Neuron (in vitro differentiated cells): Measurements from ENCODE around the gene RCSD1.

Experiments used
- H2AFZ ChIP-seq: one replicate; pipeline ENCODE4 v1.6.1; 2013; ENCODE audit warnings: low read depth, mild to moderate bottlenecking, inconsistent platforms, low read length, moderate library complexity
- H3K27me3 ChIP-seq: one replicate; pipeline ENCODE4 v1.6.1; 2013; ENCODE audit warnings: low read length; ENCODE audit not compliant: insufficient read depth
- H3K36me3 ChIP-seq: one replicate; pipeline ENCODE4 v1.6.1; 2013; ENCODE audit warnings: low read length; ENCODE audit not compliant: insufficient read depth
- H3K4me1 ChIP-seq: one replicate; pipeline ENCODE4 v1.6.1; 2013; ENCODE audit warnings: low read length; ENCODE audit not compliant: insufficient read depth
- H3K4me3 ChIP-seq: 2 replicates; pipeline ENCODE4 v1.5.1; 2013; ENCODE audit warnings: mild to moderate bottlenecking, low read length, moderate library complexity
- H3K9me3 ChIP-seq: one replicate; pipeline ENCODE4 v1.6.1; 2013; ENCODE audit warnings: low read length

Gene RCSD1

DNA sequence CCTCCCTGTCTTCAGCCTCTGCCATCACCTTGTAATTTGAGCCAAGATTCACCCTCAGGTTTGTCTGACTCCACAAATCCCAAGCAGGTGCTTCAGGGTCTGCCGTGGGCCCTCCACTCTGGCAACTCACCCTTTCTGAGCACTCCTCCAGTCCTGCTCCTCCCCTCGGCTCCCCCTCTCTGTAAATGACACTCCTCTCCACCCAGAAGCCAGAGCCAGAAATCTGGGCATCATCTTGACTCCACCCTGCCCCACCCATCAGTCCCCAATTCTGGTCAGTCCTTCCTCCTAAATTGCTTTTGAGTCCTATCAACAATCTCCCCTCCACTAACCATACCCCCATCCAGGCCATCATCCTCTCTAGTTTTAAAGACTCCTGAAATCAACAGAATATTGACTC is 40.5 kb downstream of the RCSD1 start:
- peaks cover 4% of the 10 kb centered on the region for H3K27me3 ChIP-seq
- H3K36me3 ChIP-seq, result no peaks in the 10 kb centered on the region
- no peak overlapping the region for H3K4me3 ChIP-seq
- no peak overlapping the region for H2AFZ ChIP-seq
- H3K9me3 ChIP-seq, result no peaks in the 10 kb centered on the region
- no peaks in the 10 kb centered on the region for H3K4me1 ChIP-seq

DNA sequence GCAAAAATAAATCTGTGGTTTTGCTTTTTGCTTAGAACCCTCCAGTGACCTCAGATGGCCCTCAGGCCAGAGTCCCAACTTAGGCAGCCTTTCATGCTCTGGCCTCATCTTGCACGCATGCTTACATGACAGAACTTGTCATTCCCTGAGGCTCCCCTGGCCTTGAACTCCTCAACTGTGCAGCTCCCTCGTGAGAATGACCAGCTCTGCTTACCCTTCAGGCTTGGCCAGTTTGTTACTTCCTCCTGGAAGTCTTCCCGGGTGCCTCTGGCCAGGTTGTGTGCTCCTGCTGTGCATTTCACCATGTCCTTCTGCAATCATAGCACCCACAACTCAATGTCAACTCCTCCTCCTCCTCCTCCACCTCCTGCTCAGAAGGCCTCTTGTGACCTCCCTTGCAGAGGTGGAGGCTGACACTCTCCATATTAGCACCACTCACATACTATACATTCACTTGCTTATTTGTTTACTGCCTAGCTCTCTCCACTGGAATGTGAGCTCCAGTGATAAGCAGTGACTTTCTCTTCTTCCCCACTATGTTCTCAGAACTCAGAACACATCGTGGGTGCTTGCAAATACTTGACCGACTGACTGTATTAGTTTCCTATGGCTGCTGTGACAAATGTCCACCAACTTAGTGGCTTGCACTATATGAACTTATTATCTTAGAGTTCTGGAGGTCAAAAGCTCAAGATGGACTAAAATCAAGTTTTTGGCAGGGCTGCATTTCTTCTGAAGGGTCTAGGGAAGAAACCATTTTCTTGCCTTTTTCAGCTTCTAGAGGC is 41.9 kb downstream of the RCSD1 start:
- peaks cover 13% of the 10 kb centered on the region for H3K27me3 ChIP-seq
- H2AFZ ChIP-seq, result no peak overlapping the region
- no peak overlapping the region for H3K4me3 ChIP-seq
- no peaks in the 10 kb centered on the region for H3K9me3 ChIP-seq
- H3K36me3 ChIP-seq, result no peaks in the 10 kb centered on the region
- no peaks in the 10 kb centered on the region for H3K4me1 ChIP-seq

DNA sequence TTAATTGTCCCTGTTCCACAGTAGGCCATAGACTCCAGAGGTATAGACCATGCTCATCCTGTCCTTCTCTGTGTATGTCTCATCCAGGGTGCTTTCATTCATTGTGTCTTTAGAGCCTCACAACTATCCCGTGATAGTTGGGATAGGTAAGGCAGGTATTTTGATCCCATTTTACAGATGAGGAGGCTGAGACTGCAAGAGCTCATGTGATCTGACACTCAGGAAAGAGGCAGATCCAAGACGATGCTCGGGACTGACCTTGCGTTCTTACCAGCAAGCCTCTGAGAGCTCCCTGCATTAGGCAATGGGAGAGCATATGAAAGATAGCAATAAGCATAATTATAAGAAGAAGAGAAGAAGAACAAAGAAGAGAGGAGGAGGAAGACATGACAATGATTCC is 42.8 kb downstream of the RCSD1 start:
- H3K4me1 ChIP-seq, result no peaks in the 10 kb centered on the region
- no peaks in the 10 kb centered on the region for H3K9me3 ChIP-seq
- no peak overlapping the region for H3K4me3 ChIP-seq
- H2AFZ ChIP-seq, result no peak overlapping the region
- H3K36me3 ChIP-seq, result no peaks in the 10 kb centered on the region
- H3K27me3 ChIP-seq, result peaks cover 18% of the 10 kb centered on the region

DNA sequence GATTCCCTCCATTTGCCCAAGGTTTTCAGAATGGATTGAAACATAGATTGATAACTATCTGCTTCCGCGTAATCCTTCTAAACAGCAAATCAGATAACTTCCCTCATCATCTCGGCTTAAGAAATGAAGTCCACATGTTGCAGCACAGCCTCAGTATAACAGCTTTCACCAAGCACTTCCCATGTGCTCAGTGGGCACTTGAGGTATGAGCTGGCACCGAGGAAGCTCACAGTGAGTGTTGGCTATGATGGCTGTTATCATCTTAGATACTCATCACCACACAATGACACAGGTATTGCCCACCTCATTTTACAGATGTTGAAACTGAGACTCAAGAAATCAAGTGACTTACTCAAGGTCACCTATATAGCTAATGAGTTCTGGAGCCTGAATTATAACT is 43.2 kb downstream of the RCSD1 start:
- no peaks in the 10 kb centered on the region for H3K9me3 ChIP-seq
- no peaks in the 10 kb centered on the region for H3K36me3 ChIP-seq
- no peak overlapping the region for H2AFZ ChIP-seq
- no peak overlapping the region for H3K4me3 ChIP-seq
- peaks cover 18% of the 10 kb centered on the region for H3K27me3 ChIP-seq
- H3K4me1 ChIP-seq, result no peaks in the 10 kb centered on the region

DNA sequence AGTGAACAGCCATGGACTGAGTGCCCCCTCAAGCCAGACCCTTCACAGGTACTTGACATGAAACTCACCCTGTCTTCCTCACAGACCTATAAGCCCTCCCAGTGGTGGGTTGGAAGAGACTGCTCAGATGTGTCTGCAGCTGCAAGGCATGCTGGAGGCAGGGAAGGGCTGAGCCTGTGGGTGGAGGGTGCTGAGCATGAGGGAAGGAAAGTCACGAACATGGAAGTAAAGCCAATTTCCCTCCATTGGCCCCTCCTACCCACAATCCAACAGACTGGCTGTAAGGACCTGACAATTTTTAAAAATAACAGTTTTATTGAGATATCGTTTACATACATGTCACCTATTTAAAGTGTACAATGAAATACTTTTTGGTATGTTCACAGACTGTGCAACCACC is 44.1 kb downstream of the RCSD1 start:
- H3K36me3 ChIP-seq, result no peaks in the 10 kb centered on the region

DNA sequence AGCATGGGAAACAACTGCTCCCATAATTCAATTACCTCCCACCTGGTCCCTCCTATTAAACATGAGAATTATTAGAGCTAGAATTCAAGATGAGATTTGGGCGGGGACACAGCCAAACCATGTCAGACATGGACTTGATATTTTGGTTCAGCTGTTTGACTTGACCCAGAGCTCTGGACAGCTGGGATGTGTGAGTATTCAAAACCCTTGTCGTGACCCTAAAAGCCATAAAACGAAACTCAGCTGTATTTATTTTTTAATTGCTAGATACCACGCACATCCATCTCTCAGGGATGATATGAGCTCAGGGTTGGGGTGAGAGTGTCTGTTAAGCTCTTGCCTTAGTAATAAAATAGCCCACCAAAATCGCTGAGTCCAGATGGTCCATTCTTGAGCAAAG is 45.4 kb downstream of the RCSD1 start:
- H3K36me3 ChIP-seq, result no peaks in the 10 kb centered on the region
- peaks cover 18% of the 10 kb centered on the region for H3K27me3 ChIP-seq
- H2AFZ ChIP-seq, result no peak overlapping the region
- H3K9me3 ChIP-seq, result no peaks in the 10 kb centered on the region
- H3K4me1 ChIP-seq, result no peaks in the 10 kb centered on the region
- no peak overlapping the region for H3K4me3 ChIP-seq

More for the DNA sequence above, 44.1 kb downstream of the RCSD1 start:
- Histone ChIP-seq H3K4me3 (no peak overlapping the region), H3K9me3 (no peaks in the 10 kb centered on the region), H2AFZ (no peak overlapping the region), H3K27me3 (peaks cover 18% of the 10 kb centered on the region), H3K4me1 (no peaks in the 10 kb centered on the region)

DNA sequence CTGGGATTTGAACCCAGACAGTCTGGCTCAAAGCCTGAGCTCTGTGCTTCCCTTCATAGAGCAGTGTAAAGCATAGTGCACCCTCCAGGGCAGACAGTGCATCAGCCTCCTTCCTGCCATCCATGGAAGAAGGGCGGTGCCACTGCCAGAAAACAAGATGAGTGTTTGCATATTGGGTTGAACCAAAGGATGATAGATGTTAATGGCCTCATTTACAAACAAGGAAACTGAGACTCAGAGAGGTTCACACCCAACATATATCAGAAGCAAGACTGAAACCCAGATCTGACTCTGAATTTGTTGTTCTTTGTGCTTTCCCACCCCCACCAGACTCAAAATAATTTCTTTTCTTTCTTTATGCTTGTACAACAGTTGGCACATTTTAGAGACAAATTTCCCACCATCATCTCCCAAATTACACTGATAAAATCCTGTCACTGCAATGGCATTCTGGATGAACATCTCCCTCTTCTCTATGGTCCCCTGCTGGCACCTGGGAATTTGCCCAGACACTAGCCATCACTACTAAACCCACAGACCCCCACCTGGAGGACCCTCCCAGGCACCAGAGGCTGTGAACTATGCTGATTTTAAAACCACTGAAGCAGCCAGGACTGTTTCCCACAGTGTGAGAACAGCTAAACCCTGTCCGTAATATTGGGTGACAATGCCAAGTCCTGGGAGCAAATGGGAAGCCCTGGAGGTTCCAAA is 46.3 kb downstream of the RCSD1 start:
- H3K4me3 ChIP-seq, result no peak overlapping the region
- peaks cover 18% of the 10 kb centered on the region for H3K27me3 ChIP-seq
- H3K4me1 ChIP-seq, result no peaks in the 10 kb centered on the region
- H2AFZ ChIP-seq, result no peak overlapping the region
- H3K36me3 ChIP-seq, result no peaks in the 10 kb centered on the region
- no peaks in the 10 kb centered on the region for H3K9me3 ChIP-seq

DNA sequence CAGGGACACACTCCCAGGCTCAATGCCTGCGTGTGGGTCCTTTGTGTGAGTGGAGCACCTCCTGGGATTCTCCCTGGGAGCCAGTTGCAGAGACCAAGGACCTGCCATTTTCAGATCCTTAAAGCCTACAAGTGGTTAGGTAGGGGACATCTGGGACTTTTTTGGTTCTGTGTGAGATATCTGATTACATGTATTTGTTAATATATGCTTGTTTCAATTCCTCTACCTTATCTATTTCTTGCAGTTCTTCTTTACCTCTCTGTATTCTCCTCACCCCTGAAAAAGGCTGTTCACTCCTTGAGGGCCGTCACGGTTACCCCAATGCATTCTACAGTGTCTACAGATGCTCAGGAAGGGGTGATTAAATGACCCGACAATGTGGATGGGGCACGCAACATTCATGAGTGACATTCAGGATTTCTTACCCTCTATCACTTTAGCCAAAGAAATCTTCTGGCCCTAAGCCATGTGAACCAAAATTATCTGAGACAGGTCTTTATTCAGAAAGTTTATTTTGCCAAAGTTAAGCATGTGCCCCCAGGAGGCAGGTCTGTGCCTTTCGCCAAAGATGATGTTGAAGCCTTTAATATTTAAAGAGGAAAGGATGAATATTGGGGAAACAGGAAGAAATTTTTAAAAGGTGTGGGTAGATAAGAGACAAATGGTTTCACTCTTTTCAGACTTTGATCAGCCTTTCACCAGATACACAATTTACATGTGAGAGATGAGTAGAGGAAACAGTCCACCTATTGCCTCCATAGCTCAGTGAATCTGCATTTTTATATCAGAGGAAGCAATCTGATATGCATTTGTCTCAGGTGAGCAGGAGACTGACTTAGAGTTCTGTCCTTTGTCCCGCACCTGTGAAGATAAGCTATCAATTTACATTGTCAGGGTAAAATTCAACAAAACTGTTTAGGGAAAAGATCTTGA is 47.1 kb downstream of the RCSD1 start:
- no peaks in the 10 kb centered on the region for H3K36me3 ChIP-seq
- no peaks in the 10 kb centered on the region for H3K9me3 ChIP-seq
- H3K27me3 ChIP-seq, result peaks cover 18% of the 10 kb centered on the region
- no peaks in the 10 kb centered on the region for H3K4me1 ChIP-seq
- no peak overlapping the region for H3K4me3 ChIP-seq
- no peak overlapping the region for H2AFZ ChIP-seq

DNA sequence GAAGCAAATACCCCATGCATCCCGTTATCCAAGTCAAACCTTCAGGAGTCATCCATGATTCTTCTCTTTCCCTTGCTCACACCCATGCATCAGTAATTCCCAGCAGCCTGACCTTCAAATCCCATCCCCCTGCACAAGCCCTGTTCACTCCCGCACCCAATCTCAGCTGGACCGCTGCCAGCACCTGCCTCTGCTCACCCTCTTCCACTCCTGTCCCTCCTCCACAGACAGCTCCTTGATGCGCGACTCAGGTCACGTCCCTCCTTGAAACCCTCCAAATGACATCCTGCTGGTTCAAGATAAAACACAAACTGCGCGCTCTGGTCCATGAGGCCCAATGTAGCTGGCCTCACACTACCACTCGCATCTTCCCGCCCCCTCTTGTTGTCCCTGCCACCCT is 48.4 kb downstream of the RCSD1 start:
- no peaks in the 10 kb centered on the region for H3K9me3 ChIP-seq
- no peaks in the 10 kb centered on the region for H3K4me1 ChIP-seq
- no peak overlapping the region for H3K4me3 ChIP-seq
- no peaks in the 10 kb centered on the region for H3K36me3 ChIP-seq
- peaks cover 18% of the 10 kb centered on the region for H3K27me3 ChIP-seq
- no peak overlapping the region for H2AFZ ChIP-seq

DNA sequence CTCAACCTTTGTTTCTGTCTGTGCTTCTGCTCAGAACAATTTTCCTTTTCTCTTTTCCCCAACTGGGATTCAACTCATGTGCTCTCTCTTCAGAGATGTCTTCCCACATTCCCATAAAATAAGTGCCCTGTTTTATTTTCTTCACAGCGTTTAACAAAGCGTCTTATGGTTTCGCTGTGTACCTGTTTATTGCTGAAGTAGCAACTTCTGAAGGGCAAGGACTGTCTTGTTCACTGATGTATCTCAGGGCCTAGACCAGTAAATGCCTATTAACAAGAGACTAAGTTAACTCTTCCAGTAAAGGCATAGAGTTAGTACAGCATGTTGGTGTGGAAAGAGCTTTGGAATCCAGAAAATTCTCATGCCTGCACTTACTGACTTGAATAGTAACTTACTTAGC is 48.8 kb downstream of the RCSD1 start:
- Histone ChIP-seq H3K9me3 (no peaks in the 10 kb centered on the region), H2AFZ (no peak overlapping the region), H3K4me3 (no peak overlapping the region), H3K4me1 (no peaks in the 10 kb centered on the region), H3K36me3 (no peaks in the 10 kb centered on the region), H3K27me3 (peaks cover 19% of the 10 kb centered on the region)

DNA sequence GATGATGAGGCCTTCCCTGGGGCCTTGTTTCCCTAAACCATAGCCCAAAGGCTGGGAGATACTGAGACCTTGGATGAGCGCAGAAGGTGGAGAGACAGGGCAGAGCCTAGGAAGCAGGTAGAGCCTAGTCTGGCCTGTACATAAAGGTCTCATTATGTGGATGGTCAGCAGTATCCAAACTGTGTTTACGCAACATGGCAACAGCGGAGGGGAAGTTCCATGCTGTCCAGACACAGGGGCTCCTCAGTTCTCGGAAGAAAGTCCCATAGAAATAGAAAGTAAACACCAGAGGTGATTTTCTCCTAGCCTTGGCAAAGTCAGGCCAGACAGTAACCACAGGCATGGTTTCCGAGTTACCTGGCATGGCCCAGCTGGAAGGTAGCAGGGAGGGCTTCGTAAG is 49.7 kb downstream of the RCSD1 start:
- Histone ChIP-seq H3K36me3 (no peaks in the 10 kb centered on the region), H3K4me1 (no peaks in the 10 kb centered on the region), H3K4me3 (no peak overlapping the region), H2AFZ (no peak overlapping the region), H3K27me3 (peaks cover 25% of the 10 kb centered on the region), H3K9me3 (no peaks in the 10 kb centered on the region)

DNA sequence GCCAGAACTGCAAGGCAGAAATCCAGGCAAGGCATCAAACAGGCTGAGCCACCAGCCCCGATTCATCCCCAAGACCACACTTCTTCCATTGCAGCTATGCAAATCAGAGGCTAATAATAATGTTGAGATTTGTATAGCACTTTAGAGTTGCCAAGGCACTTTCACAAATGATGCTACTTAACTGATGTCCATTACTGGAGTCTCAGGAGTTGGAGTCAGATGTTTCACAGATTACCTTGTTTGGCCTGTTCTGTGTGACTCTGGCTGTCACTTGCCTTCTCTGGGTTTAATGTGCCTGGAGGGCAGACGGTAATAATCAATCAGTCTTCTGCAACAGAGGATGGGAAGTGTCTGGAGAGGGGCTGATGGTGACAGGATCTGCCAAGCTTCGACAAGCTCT is 51.0 kb downstream of the RCSD1 start:
- Histone ChIP-seq H2AFZ (no peak overlapping the region), H3K4me3 (no peak overlapping the region), H3K27me3 (peaks cover 34% of the 10 kb centered on the region), H3K36me3 (no peaks in the 10 kb centered on the region), H3K9me3 (no peaks in the 10 kb centered on the region), H3K4me1 (no peaks in the 10 kb centered on the region)
